HG02571 (cell line): ENCODE results near the gene EZH1.
"Not testable (repeated sequence)": the region's sequence is repeated elsewhere in the genome, so short reads cannot be mapped to it uniquely, and the experiment has no call there.

Source experiments
- ATAC-seq: cut with Tn5 transposase; IDR thresholded peaks from one replicate; pipeline ENCODE4 v1.9.1; 2021; ENCODE audit warnings: mild to moderate bottlenecking, moderate library complexity; ENCODE audit not compliant: unreplicated experiment

Gene EZH1

GRCh38 chr17:42673266-42673884 is 71.5 kb downstream of the EZH1 start:
- no peak for ATAC-seq

GRCh38 chr17:42672038-42672437 is 72.8 kb downstream of the EZH1 start:
- ATAC-seq = no peak

DNA sequence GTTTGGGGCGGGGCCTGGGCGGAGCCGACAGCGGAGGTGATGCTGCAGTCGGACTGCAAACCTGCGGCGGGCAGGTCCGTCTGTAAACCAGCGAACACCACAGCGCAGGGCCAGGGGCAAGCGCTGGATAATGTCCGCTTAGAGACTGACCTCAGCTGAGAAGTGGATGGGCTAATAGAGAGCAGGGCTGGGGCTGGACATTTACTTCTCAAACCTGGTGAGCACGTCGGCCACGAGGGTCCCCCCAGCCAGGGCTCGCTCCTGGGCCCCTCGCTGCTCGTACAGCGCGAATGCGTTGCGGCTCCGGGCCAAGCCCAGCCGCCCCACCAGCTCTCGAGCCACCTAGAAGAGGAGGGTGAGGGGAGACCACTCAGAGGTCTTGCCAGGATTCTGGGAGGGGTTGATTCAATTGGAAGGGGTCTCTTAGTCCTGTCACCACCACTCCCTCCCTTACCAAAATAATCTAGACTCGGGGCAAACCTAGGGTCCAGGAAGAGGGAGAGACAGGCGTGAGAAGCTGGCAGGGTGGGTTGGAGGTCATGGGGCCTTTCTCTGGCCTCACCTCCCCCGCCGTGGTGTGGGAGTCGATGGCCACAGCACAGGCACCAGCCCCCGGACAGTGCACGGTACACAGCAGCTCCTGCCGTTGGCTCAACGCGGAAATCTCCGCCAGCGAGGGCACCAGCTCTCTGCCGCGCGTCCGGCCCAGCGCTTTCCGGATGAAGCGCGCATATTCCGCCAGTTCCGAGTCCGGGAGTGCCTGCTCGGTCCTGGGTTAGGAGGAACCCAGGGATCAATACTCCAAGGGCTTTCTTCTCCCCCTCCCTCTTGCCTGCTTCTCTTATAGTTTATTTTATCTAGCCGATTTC is 73.8 kb downstream of the EZH1 start:
- ATAC-seq = no peak

DNA sequence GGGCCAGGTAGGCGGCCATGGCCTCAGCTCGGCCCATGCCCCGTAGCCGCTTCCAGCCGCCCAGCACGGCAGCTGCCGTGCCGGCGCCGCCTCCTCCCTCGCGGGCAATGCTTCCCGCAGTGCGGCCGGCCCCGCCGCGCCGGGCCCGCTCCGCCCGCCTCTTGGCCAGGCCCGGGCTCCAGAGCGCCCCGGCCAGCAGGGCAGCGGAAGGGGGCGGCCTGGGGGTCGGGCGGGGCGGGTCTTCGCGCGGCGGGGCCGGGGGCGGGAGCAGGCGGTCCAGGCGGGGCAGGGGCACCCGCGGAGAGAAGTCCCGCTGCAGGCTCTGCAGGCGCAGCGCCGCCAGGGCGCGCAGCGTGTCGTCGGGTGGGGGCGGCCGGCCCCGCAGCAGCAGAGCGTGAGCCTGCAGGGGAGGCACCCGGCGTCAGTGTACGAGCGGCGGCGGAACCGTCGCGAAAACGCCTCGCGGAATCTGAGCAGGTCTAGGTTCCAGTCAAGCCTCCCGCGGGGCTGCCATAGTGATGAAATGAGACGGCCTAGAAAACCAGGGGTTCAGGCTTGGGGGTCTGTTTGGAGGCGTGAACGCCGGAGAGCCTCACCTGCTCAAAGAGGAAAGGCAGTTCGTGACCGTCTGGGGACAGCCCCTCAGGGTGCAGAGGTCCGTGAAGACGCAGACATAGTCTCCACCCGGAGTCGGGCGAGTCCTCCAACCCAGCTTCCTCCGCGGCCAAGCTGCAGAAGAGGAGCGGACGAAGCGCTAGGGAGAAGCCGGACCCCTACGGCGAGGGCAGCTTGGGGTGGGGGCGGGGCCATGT is 74.7 kb downstream of the EZH1 start:
- no peak for ATAC-seq

DNA sequence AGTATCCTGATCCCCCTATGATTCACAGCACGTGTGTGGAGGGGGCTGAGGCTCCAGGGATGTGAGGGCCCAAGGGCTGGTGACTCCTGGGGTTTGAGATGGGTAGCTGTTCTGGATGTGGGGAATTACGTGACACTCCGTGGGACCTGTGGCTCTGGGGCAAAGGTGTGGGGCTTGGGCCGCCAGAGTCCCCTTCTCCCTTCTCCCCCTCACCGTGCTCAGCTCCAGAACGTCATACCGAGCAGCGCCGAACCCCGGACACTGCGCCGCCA is 75.2 kb downstream of the EZH1 start:
- no peak for ATAC-seq

- no peak for ATAC-seq
These were observed 77.5 kb downstream of the EZH1 start for GRCh38 chr17:42667088-42667951.

- ATAC-seq = not testable (repeated sequence)
These were observed 78.7 kb downstream of the EZH1 start for GRCh38 chr17:42666126-42666525.

GRCh38 chr17:42665581-42666001 is 79.2 kb downstream of the EZH1 start:
- ATAC-seq = no peak

- ATAC-seq = no peak
These were observed 84.0 kb downstream of the EZH1 start for GRCh38 chr17:42660692-42661345.

GRCh38 chr17:42659932-42660274 is 84.9 kb downstream of the EZH1 start:
- ATAC-seq = not testable (repeated sequence)

DNA sequence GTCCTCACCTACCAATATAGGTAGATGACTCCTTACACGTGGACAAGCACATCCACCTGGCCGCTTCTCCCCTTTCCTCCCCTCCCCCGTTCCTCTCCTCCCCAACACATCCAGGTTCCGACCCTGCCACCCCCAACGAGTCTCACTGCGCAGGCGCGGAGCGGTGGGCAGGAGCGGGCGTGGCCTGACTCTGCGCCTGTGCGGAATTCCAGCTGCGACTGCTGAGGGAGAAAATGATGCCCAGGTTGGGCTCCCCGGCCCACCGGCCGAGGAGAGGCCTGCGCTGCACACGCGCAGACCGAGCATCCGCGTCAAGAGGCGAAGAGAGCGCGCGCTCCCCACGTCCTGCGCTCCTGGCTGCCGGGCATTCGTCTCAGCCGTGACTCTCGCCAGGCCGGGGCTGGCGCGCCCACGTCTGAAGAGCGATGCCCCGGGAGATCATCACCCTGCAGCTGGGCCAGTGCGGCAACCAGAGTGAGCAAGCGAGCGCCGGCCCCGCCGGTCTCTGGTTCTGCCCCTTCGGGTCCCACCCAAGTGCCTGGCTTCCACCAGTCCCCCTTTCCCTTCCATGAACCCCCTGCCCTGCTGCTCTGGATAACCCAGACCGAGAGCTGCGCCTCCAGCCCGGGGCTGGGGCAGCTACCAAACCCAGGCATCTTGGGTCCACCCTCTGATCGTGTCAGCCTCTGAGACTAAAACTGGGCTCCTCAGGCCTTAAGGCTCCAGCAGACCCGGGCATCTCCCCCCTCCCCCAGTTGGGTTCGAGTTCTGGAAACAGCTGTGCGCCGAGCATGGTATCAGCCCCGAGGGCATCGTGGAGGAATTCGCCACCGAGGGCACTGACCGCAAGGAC is 85.5 kb downstream of the EZH1 start, which contains the start of gene TUBG2:
Gene TUBG2, plus strand, starts transcription at position 206 of the 853 bp plus-strand sequence. Its CDS starts 220 bp downstream, at position 426.
- no peak for ATAC-seq

DNA sequence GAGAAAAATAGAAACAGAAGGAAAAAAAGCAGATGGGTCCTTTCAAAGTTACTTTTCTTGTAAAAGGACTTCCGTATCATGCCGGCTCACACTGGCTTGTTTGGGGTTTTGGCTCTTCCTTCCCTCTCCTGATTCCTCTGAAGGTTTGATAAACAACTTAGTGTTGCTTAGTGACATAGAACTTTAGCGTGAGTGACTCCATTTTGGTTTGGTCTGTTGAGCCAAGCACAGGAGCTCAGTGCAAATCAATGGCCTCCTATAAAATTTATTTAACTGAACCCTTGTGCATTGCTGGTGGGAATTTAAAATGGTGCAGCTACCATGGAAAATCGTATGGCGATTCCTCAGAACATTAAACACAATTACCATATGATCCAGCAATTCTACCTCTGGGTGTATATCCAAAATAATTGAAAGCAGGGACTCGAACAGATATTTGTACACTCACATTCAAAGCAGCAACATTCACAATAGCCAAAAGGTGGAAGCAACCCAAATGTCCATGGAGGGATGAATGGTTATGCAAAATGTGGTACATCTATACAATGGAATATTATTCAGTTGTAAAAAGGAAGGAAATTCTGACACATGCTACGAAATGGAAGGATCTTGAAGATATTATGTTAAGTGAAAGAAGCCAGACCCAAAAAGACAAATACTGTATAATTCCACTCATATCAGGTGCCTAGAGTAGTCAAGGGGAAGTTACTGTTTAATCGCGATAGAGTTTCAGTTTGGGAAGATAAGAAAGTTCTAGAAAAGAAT is 86.8 kb downstream of the EZH1 start:
- no peak for ATAC-seq

DNA sequence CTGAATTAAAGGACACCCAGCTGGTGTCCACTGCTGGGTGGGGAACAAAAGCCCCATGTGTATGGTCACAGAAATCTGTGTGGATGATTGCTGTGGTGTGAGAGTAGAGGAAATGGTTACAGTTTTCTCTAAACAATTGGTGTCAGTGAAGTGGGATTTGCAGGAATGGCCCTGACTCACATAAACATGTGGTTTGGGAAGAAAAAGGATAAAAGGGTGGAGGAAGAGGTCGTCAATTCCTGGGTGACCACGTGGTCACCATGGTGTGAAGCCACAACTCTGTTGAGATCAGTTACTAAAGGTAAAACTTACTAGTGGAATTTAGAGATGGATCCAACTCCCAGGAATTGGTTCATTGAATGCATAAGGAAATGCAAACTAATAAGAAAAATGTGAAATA is 89.3 kb downstream of the EZH1 start:
- no peak for ATAC-seq

DNA sequence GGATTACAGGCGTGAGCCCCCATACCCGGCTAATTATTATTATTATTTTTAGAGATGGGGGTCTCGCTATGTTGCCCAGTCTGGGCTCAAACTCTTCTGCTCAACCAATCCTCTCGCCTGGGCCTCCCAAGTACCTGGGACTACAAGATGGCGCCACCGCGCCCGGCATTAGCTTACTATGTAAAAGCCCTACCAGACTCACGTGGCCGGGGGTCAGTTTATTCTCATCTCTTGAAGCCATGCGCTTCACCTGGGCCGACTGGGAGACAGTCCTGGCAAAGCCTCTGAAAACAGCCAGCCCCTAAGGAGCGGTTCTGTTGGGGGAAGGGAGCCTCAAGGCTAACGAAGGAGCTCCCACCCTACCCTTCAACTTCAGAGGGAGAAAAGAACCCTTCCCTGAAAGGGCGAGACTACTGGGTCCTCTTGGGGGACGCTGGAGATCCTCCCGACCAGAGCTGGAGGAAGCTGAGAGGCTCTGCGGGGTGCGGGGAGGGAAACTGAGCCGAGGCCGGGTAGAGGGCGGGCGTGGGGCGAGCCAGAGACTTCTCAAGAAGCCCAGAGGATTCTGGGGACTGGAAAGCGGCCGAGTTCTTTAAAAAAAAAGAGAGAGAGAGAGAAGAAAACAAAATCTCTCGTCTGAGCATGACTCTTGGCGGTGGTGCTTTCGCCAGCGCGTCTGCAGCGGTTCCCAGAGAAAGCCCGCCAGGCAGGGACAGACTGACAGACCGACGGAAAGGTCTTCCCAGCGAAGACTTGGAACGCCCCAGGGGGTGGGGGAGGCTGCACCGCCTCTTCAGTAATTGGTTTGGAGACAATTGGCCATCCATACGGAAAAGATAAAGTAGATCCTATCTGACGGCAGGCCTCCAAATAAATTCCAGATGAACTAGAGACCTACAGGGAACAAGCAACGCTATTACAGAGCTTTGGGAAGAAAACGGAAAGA is 91.4 kb downstream of the EZH1 start:
- ATAC-seq = no peak

GRCh38 chr17:42651392-42651791 is 93.4 kb downstream of the EZH1 start:
- ATAC-seq = no peak
